ENCODE results near the gene SPATA19.

SPATA19 gene

DNA sequence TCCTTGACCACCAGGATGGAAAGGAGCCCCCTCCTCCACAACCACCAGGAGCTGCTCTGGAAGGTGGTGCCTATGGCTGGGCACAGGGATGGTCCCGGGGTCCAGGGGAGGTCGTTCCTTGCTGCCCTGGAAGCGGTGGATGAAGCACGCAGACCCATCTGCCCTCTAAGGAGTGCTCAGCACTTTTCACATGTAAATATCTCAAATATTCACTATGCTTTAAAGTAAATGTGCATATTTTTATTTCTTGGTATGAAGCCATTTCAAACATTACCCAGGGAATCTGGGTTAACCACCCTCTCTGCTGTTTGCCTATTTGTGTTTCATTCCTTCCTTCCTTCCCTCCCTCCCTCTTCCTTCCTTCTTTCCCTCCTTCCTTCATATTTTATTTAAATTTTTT, 21.7 kb downstream of the SPATA19 start:
- Histone ChIP-seq H2BK12ac (ENCODE audit: low read length in 2 of 2) (no peak overlapping the region), H4K91ac (ENCODE audit: low read length) (no peak overlapping the region), H3K18ac (ENCODE audit: low read depth in 1 of 2, low read length in 2 of 2) (no peak overlapping the region), H3K9me3 (ENCODE audit: control insufficient read depth, low read length) (no peaks in the 10 kb centered on the region), H3K36me3 (ENCODE audit: control insufficient read depth in 1 of 2, insufficient read depth in 2 of 2, low read depth in 1 of 2, low read length in 2 of 2) (no peaks in the 10 kb centered on the region), H4K8ac (ENCODE audit: low read length) (no peak overlapping the region), H3K9ac (ENCODE audit: low read length) (no peak overlapping the region), H3K27ac (ENCODE audit: low read length, poor library complexity, severe bottlenecking) (no peak overlapping the region), H2BK15ac (ENCODE audit: low read depth, poor library complexity, severe bottlenecking) (no peak overlapping the region), H3K23ac (ENCODE audit: low read length in 2 of 2) (no peak overlapping the region), H3K79me1 (replicated peaks; ENCODE audit: low read length, poor library complexity, severe bottlenecking) (no peaks in the 10 kb centered on the region), H3K4me2 (ENCODE audit: low read length, poor library complexity, severe bottlenecking) (no peak overlapping the region), H3K14ac (ENCODE audit: low read length in 2 of 2) (no peak overlapping the region), H2BK120ac (ENCODE audit: low read depth, low read length) (no peak overlapping the region), H3K27me3 (ENCODE audit: control insufficient read depth in 1 of 2, insufficient read depth in 1 of 2, low read length in 2 of 2) (peaks cover 0 to 20% of the 10 kb centered on the region in 2 experiments), H2BK5ac (ENCODE audit: low read depth, low read length, poor library complexity, severe bottlenecking) (no peak overlapping the region), H3K4ac (ENCODE audit: low read depth in 1 of 2, low read length in 2 of 2) (no peak overlapping the region), H2AFZ (ENCODE audit: low read depth, low read length) (no peak overlapping the region), H3K4me1 (ENCODE audit: control insufficient read depth, insufficient read depth, low read depth, low read length) (no peaks in the 10 kb centered on the region), H2AK5ac (ENCODE audit: low read length, severe bottlenecking) (no peak overlapping the region), H3K4me3 (ENCODE audit: insufficient read depth in 1 of 2, low read depth in 1 of 2, low read length in 2 of 2) (no peak overlapping the region)
- 57% methylated on average over 1 of the region's 4 CpGs for WGBS
- DNase-seq = no peak

DNA sequence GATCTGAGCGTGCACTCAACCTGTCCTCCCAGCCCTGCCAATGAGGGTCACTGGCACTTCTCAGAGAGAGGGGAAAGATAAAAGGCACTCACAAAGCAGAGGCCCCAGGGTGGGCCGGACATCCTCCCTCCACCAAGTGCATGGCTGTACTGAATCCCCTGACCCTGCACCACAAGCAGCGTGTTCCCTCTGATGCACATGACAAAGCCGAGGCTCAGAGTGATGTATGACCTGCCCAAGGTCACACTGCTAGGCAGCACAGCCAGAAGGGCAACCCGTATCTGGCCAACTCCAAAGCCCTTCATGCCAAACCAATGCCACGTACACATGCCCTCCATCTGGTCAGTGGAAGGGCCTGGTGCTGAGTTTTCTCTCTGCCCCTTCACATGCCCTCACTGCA, 22.1 kb downstream of the SPATA19 start:
- H2BK12ac ChIP-seq (ENCODE audit: low read length in 2 of 2) = no peak overlapping the region
- H3K9me3 ChIP-seq (ENCODE audit: control insufficient read depth, low read length) = no peaks in the 10 kb centered on the region
- peaks cover 0 to 20% of the 10 kb centered on the region in 2 experiments for H3K27me3 ChIP-seq (ENCODE audit: control insufficient read depth in 1 of 2, insufficient read depth in 1 of 2, low read length in 2 of 2)
- H4K91ac ChIP-seq (ENCODE audit: low read length) = no peak overlapping the region
- H2AFZ ChIP-seq (ENCODE audit: low read depth, low read length) = no peak overlapping the region
- H2BK120ac ChIP-seq (ENCODE audit: low read depth, low read length) = no peak overlapping the region
- no peak overlapping the region for H3K4me3 ChIP-seq (ENCODE audit: insufficient read depth in 1 of 2, low read depth in 1 of 2, low read length in 2 of 2)
- H3K9ac ChIP-seq (ENCODE audit: low read length) = no peak overlapping the region
- 65% methylated on average over 6 of the region's 6 CpGs for WGBS
- H3K18ac ChIP-seq (ENCODE audit: low read depth in 1 of 2, low read length in 2 of 2) = no peak overlapping the region
- H3K23ac ChIP-seq (ENCODE audit: low read length in 2 of 2) = no peak overlapping the region
- H2BK15ac ChIP-seq (ENCODE audit: low read depth, poor library complexity, severe bottlenecking) = peak overlapping the region; percentile 33
- no peak overlapping the region for H3K14ac ChIP-seq (ENCODE audit: low read length in 2 of 2)
- no peak overlapping the region for H3K4me2 ChIP-seq (ENCODE audit: low read length, poor library complexity, severe bottlenecking)
- no peak overlapping the region for H3K4ac ChIP-seq (ENCODE audit: low read depth in 1 of 2, low read length in 2 of 2)
- no peaks in the 10 kb centered on the region for H3K36me3 ChIP-seq (ENCODE audit: control insufficient read depth in 1 of 2, insufficient read depth in 2 of 2, low read depth in 1 of 2, low read length in 2 of 2)
- no peaks in the 10 kb centered on the region for H3K4me1 ChIP-seq (ENCODE audit: control insufficient read depth, insufficient read depth, low read depth, low read length)
- no peak for DNase-seq
- no peaks in the 10 kb centered on the region for H3K79me1 ChIP-seq (replicated peaks; ENCODE audit: low read length, poor library complexity, severe bottlenecking)
- H4K8ac ChIP-seq (ENCODE audit: low read length) = no peak overlapping the region
- no peak overlapping the region for H2BK5ac ChIP-seq (ENCODE audit: low read depth, low read length, poor library complexity, severe bottlenecking)
- H3K27ac ChIP-seq (ENCODE audit: low read length, poor library complexity, severe bottlenecking) = no peak overlapping the region
- no peak overlapping the region for H2AK5ac ChIP-seq (ENCODE audit: low read length, severe bottlenecking)

DNA sequence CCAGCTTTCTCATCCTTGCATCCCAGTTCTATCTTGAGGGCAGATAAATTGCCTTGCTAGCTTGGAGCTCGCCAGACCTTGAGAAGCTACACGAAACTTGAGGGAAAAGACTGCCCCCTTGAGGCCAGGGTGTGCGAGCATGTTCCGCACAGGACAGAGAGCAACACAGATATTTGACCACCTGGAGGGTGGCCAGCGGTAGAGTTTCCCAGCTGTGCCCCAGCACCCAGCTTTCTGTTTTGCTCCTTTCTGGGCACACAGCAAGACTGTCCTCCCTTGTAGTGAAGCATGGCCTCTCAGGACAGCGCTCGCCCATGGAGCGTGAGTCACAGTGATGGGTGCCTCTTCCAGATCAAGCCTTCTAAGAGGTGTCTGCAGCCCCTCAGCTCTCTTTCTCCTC, 23.5 kb downstream of the SPATA19 start:
- no peak overlapping the region for H4K8ac ChIP-seq (ENCODE audit: low read length)
- H3K79me1 ChIP-seq (replicated peaks; ENCODE audit: low read length, poor library complexity, severe bottlenecking) = no peaks in the 10 kb centered on the region
- no peak overlapping the region for H3K4me3 ChIP-seq (ENCODE audit: insufficient read depth in 1 of 2, low read depth in 1 of 2, low read length in 2 of 2)
- no peak overlapping the region for H2BK15ac ChIP-seq (ENCODE audit: low read depth, poor library complexity, severe bottlenecking)
- WGBS = 34% methylated on average over 8 of the region's 8 CpGs
- no peak overlapping the region for H2BK120ac ChIP-seq (ENCODE audit: low read depth, low read length)
- no peaks in the 10 kb centered on the region for H3K36me3 ChIP-seq (ENCODE audit: control insufficient read depth in 1 of 2, insufficient read depth in 2 of 2, low read depth in 1 of 2, low read length in 2 of 2)
- no peak overlapping the region for H3K4ac ChIP-seq (ENCODE audit: low read depth in 1 of 2, low read length in 2 of 2)
- peaks cover 0 to 20% of the 10 kb centered on the region in 2 experiments for H3K27me3 ChIP-seq (ENCODE audit: control insufficient read depth in 1 of 2, insufficient read depth in 1 of 2, low read length in 2 of 2)
- no peak for DNase-seq
- no peak overlapping the region for H3K9ac ChIP-seq (ENCODE audit: low read length)
- no peak overlapping the region for H2AK5ac ChIP-seq (ENCODE audit: low read length, severe bottlenecking)
- no peak overlapping the region for H4K91ac ChIP-seq (ENCODE audit: low read length)
- no peak overlapping the region for H3K14ac ChIP-seq (ENCODE audit: low read length in 2 of 2)
- no peak overlapping the region for H3K4me2 ChIP-seq (ENCODE audit: low read length, poor library complexity, severe bottlenecking)
- H3K18ac ChIP-seq (ENCODE audit: low read depth in 1 of 2, low read length in 2 of 2) = no peak overlapping the region
- no peaks in the 10 kb centered on the region for H3K4me1 ChIP-seq (ENCODE audit: control insufficient read depth, insufficient read depth, low read depth, low read length)
- no peak overlapping the region for H2BK5ac ChIP-seq (ENCODE audit: low read depth, low read length, poor library complexity, severe bottlenecking)
- H2BK12ac ChIP-seq (ENCODE audit: low read length in 2 of 2) = no peak overlapping the region
- no peak overlapping the region for H3K23ac ChIP-seq (ENCODE audit: low read length in 2 of 2)
- no peak overlapping the region for H2AFZ ChIP-seq (ENCODE audit: low read depth, low read length)
- H3K9me3 ChIP-seq (ENCODE audit: control insufficient read depth, low read length) = no peaks in the 10 kb centered on the region
- no peak overlapping the region for H3K27ac ChIP-seq (ENCODE audit: low read length, poor library complexity, severe bottlenecking)

DNA sequence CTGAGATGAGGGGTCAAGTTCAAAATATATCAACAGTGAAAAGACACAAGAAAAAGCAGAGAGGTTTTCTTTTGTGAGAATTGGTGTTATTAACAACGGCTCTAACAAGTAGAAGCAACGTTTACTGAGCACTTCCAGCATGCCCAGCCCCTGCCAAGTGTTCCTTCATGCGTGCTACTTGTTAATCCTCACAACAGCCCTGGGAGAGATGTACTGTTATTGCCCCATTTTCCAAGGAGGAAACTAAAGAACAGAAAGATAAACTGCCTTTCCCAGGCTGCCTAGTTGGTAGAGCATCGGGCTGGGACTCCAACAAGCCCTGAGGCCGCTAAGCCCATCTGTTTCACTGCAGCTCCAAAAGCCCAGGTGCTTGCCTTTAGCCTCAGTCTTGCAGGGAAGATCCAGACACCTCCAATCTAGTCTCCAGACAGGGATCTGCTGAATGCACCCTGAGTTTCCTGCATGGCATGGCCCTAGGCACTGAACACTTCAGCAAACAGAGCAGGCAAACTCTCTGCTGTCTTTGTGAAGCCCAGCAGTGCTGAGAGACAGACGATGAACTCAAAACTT, 25.5 kb downstream of the SPATA19 start:
- Histone ChIP-seq H2BK120ac (ENCODE audit: low read depth, low read length) (no peak overlapping the region), H3K4me2 (ENCODE audit: low read length, poor library complexity, severe bottlenecking) (no peak overlapping the region), H3K79me1 (replicated peaks; ENCODE audit: low read length, poor library complexity, severe bottlenecking) (no peaks in the 10 kb centered on the region), H3K36me3 (ENCODE audit: control insufficient read depth in 1 of 2, insufficient read depth in 2 of 2, low read depth in 1 of 2, low read length in 2 of 2) (no peaks in the 10 kb centered on the region), H3K4me1 (ENCODE audit: control insufficient read depth, insufficient read depth, low read depth, low read length) (no peaks in the 10 kb centered on the region), H4K8ac (ENCODE audit: low read length) (no peak overlapping the region), H2BK12ac (ENCODE audit: low read length in 2 of 2) (no peak overlapping the region), H3K18ac (ENCODE audit: low read depth in 1 of 2, low read length in 2 of 2) (no peak overlapping the region), H3K27ac (ENCODE audit: low read length, poor library complexity, severe bottlenecking) (no peak overlapping the region), H2AK5ac (ENCODE audit: low read length, severe bottlenecking) (no peak overlapping the region), H3K4me3 (ENCODE audit: insufficient read depth in 1 of 2, low read depth in 1 of 2, low read length in 2 of 2) (no peak overlapping the region), H3K27me3 (ENCODE audit: control insufficient read depth in 1 of 2, insufficient read depth in 1 of 2, low read length in 2 of 2) (peaks cover 0 to 26% of the 10 kb centered on the region in 2 experiments), H3K9me3 (ENCODE audit: control insufficient read depth, low read length) (no peaks in the 10 kb centered on the region), H3K9ac (ENCODE audit: low read length) (no peak overlapping the region), H2AFZ (ENCODE audit: low read depth, low read length) (no peak overlapping the region), H2BK15ac (ENCODE audit: low read depth, poor library complexity, severe bottlenecking) (no peak overlapping the region), H3K23ac (ENCODE audit: low read length in 2 of 2) (no peak overlapping the region), H2BK5ac (ENCODE audit: low read depth, low read length, poor library complexity, severe bottlenecking) (no peak overlapping the region), H3K4ac (ENCODE audit: low read depth in 1 of 2, low read length in 2 of 2) (no peak overlapping the region), H4K91ac (ENCODE audit: low read length) (no peak overlapping the region), H3K14ac (ENCODE audit: low read length in 2 of 2) (no peak overlapping the region)
- WGBS = 58% methylated on average over 6 of the region's 6 CpGs
- DNase-seq = no peak

Measured in mesenchymal stem cell (in vitro differentiated cells and primary cell).